Keratinocyte (primary cell): ENCODE measurements around the gene HDLBP. TPM values are rescaled to one million over a fixed set of nuclear protein-coding genes. Genes with fewer than 3 reads are reported as not detected.

Experiments
- DNase-seq: peaks from one replicate; pipeline ENCODE4 v3.0.0-alpha.2; 2011; ENCODE audit warnings: low read depth, missing footprints, low spot score
- FAIRE-seq: peaks from 2 replicates; lab custom pipeline; 2011; peaks lifted over from hg19 to GRCh38; lab: Jason Lieb, UNC
- H2AFZ ChIP-seq: 2 replicates; pipeline ENCODE4 v1.6.0; 2012; ENCODE audit warnings: low read length, control low read depth, inconsistent platforms; ENCODE audit not compliant: control insufficient read depth
- H3K27ac ChIP-seq: 2 replicates; pipeline ENCODE4 v1.5.1; 2011; ENCODE audit warnings: low read length; ENCODE audit not compliant: control insufficient read depth, insufficient read depth
- H3K27me3 ChIP-seq: 3 replicates; pipeline ENCODE4 v1.6.0; 2011; ENCODE audit warnings: low read length; ENCODE audit not compliant: control insufficient read depth, insufficient read depth; ENCODE audit errors: extremely low read depth
- H3K36me3 ChIP-seq, 2 experiments: 2 replicates in 1 of 2; 3 replicates in 1 of 2; pipeline ENCODE4 v1.5.1; 2011; ENCODE audit warnings: low read length in 2 of 2, mild to moderate bottlenecking in 1 of 2; ENCODE audit not compliant: control insufficient read depth in 2 of 2, insufficient read depth in 2 of 2; ENCODE audit errors: extremely low read depth in 1 of 2
- H3K4me1 ChIP-seq: 3 replicates; pipeline ENCODE4 v1.5.1; 2011; ENCODE audit warnings: low read length; ENCODE audit not compliant: control insufficient read depth, insufficient read depth; ENCODE audit errors: extremely low read depth
- H3K4me2 ChIP-seq: 3 replicates; pipeline ENCODE4 v1.6.0; 2011; ENCODE audit warnings: low read depth, low read length; ENCODE audit not compliant: control insufficient read depth, insufficient read depth; ENCODE audit errors: extremely low read depth
- H3K4me3 ChIP-seq, 3 experiments: fragments of 200-600 bp in 1 of 3; sonication (generic) in 1 of 3; 2 replicates in 2 of 3; 3 replicates in 1 of 3; pipeline ENCODE4 v1.5.1; 2011 to 2016; ENCODE audit warnings: low read length in 3 of 3, mild to moderate bottlenecking in 3 of 3, control low read depth in 2 of 3, inconsistent platforms in 1 of 3, low read depth in 1 of 3, mixed read lengths in 1 of 3, mixed run types in 1 of 3, moderate library complexity in 1 of 3; ENCODE audit not compliant: control insufficient read depth in 2 of 3, insufficient read depth in 2 of 3; ENCODE audit errors: extremely low read depth in 1 of 3
- H3K79me2 ChIP-seq: 2 replicates; pipeline ENCODE4 v1.6.0; 2012; ENCODE audit warnings: low read length; ENCODE audit not compliant: control insufficient read depth, insufficient read depth
- H3K9ac ChIP-seq: 3 replicates; pipeline ENCODE4 v1.6.0; 2011; ENCODE audit warnings: low read length; ENCODE audit not compliant: control insufficient read depth, insufficient read depth; ENCODE audit errors: extremely low read depth
- H3K9me1 ChIP-seq: 3 replicates; pipeline ENCODE4 v1.6.0; 2011; ENCODE audit warnings: low read length; ENCODE audit not compliant: control insufficient read depth, insufficient read depth; ENCODE audit errors: extremely low read depth
- H3K9me3 ChIP-seq: 2 replicates; pipeline ENCODE4 v1.5.1; 2012; ENCODE audit warnings: low read depth, low read length; ENCODE audit not compliant: control insufficient read depth
- H4K20me1 ChIP-seq: 3 replicates; pipeline ENCODE4 v1.6.0; 2011; ENCODE audit warnings: low read length; ENCODE audit not compliant: control insufficient read depth, insufficient read depth; ENCODE audit errors: extremely low read depth
- EZH2 ChIP-seq: IDR thresholded peaks from one replicate; pipeline ENCODE4 v1.6.1; 2012; ENCODE audit warnings: inconsistent platforms, mild to moderate bottlenecking, low read length, moderate library complexity
- dilution Hi-C: fragments of 300-500 bp; cut with MboI; formaldehyde crosslinking; loops from one replicate; pipeline ENCODE4 v1.7.0; 2020; ENCODE audit warnings: low sequenced_read_pairs; ENCODE audit not compliant: extremely low pct_ligation_motif_present
- polyA plus RNA-seq, 5 experiments: library from polyadenylated mRNA; depleted of rRNA in 3 of 5; stranded (reverse) in 3 of 5; stranded (forward) in 1 of 5; unstranded in 1 of 5; fragments of >200 nt; gene quantifications; 1 replicate in 1 of 5; 2 replicates in 3 of 5; 3 replicates in 1 of 5; pipeline versions ENCODE4 v1.2.1 to v1.2.3, GENCODE V29; 2011 to 2012; ENCODE audit warnings: missing spikeins in 2 of 5, low read depth in 1 of 5, low replicate concordance in 1 of 5
- TF ChIP-seq, protein P1 (sequence below), 3 experiments: IDR thresholded peaks in 1 of 3; conservative IDR thresholded peaks in 1 of 3; optimal IDR thresholded peaks in 1 of 3; 2 replicates in 2 of 3; 3 replicates in 1 of 3; pipeline versions ENCODE3 to v1.5.1; 2011; ENCODE audit warnings: low read length in 3 of 3, mild to moderate bottlenecking in 3 of 3, moderate library complexity in 2 of 3, control low read depth in 1 of 3, inconsistent platforms in 1 of 3; ENCODE audit not compliant: insufficient read depth in 2 of 3; ENCODE audit errors: extremely low read depth in 1 of 3

The HDLBP gene
- polyA plus RNA-seq, 1 donor (not counting 4 experiments of a cell fraction or from before 2014, with no cell fraction given) = 289 TPM

DNA sequence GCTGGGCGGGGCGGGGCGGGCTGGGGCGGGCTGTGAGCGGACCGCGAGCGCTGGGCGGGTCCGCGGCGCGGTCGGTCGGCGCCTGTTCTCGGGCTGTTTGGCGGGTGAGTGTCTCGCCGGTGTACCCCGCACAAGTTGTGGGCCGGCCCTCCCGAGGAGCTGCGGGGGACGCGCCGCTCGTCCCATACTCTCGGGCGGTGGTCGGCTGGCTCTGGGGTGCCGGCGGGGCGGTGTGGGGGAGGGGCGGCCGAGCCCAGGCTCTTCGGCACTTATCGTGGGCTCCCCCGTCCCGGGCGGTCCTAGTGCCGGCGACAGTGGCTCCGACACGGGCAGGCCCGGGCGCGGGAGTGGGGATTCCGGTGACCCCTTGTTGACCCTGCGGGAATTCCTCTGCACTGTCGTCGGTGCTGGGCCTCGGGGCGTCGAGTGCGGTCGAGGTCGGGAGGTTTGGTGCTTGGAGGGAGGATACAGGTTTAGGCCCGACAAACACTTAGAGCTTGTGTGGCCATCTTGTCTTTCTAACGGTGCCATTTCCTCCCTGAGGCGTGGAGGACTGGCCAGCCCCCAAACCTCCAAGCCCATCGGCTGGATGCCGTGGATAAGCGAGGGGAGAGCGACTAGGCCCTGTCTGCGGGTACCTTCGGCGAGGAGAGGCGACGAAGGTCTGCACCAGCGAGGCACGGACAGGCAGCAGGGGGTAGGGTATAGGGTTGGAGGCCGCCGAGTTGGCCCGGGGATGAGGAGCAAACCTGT is 583 bp upstream of the HDLBP start, which contains the start of gene SEPTIN2:
SEPTIN2 (plus strand) TSS at position 47 of the 753 bp plus-strand sequence. CDS start 8,308 bp downstream, outside the sequence.
- DNase-seq (no peak), FAIRE-seq (no peak)
- Histone ChIP-seq H3K27me3 (no peaks in the 10 kb centered on the region), H3K36me3 (peaks cover 0 to 15% of the 10 kb centered on the region in 2 experiments), H3K9me1 (peaks cover 4% of the 10 kb centered on the region), H3K9ac (peak within 1 kb of the TSS; percentile 100), H3K4me3 (peak within 1 kb of the TSS; percentile 86 to 100 (median 89)), H3K9me3 (no peaks in the 10 kb centered on the region), H3K4me1 (peaks cover 56% of the 10 kb centered on the region), H3K27ac (peak within 1 kb of the TSS; percentile 100), H3K4me2 (peak within 1 kb of the TSS; percentile 99), H4K20me1 (peaks cover 21% of the 10 kb centered on the region), H3K79me2 (peaks cover 92% of the 10 kb centered on the region), H2AFZ (peak within 1 kb of the TSS; percentile 98)
- dilution Hi-C loops = no loop called here
- TF ChIP-seq, protein P1, sequence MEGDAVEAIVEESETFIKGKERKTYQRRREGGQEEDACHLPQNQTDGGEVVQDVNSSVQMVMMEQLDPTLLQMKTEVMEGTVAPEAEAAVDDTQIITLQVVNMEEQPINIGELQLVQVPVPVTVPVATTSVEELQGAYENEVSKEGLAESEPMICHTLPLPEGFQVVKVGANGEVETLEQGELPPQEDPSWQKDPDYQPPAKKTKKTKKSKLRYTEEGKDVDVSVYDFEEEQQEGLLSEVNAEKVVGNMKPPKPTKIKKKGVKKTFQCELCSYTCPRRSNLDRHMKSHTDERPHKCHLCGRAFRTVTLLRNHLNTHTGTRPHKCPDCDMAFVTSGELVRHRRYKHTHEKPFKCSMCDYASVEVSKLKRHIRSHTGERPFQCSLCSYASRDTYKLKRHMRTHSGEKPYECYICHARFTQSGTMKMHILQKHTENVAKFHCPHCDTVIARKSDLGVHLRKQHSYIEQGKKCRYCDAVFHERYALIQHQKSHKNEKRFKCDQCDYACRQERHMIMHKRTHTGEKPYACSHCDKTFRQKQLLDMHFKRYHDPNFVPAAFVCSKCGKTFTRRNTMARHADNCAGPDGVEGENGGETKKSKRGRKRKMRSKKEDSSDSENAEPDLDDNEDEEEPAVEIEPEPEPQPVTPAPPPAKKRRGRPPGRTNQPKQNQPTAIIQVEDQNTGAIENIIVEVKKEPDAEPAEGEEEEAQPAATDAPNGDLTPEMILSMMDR (optimal IDR thresholded peaks at IDR 0.05 in 1 of 3, IDR thresholded peaks at IDR 0.05 in 1 of 3, conservative IDR thresholded peaks at IDR 0.05 in 1 of 3; ENCODE audit: extremely low read depth in 1 of 3, insufficient read depth in 2 of 3, low read length in 3 of 3) = no peak
- no peak for TF ChIP-seq EZH2

DNA sequence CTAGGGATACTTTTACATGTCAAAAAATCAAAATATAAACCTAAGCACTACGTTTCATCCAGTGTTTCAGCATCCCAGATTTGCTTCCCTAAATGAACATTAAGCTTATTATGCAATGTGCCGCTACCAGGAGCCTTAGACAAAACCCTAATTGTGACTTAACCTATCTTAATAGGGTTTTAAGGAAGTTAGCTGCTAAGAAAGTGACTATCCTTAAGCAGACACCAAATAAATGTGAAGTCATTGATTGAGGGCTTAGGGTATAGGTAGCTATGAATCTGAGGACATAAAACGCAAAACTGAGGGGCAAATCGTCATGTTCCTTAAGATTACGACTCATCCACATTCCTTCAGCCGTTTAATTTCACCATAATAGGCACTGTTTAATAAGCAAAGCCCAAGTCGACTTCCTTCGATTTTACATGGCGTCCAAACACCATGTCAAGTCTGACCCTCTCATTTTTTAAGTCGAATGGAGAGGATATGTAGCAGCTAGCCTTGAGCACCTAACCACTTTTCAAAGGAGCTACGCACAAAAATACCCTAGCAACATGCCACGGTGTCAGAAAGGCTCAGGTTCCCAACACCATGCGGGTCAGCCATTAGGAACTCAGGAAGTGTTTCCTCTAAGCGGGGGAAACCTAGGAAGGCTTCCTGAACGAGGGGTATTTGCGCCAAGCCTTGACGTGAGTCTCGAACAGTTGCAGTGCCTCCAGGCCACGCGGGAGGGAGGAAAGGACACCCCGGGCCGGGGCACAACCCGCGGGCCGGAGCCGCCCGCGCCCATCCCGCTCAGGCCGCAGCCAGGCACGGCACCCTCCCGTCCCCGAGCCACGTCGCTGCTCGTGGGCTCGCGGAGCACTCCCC is 1.0 kb downstream of the HDLBP start:
- H3K4me3 ChIP-seq = peak overlapping the region; percentile 86 to 100 (median 89)
- H3K4me1 ChIP-seq = peaks cover 67% of the 10 kb centered on the region
- TF ChIP-seq EZH2 = no peak
- TF ChIP-seq, protein P1 (optimal IDR thresholded peaks at IDR 0.05 in 1 of 3, IDR thresholded peaks at IDR 0.05 in 1 of 3, conservative IDR thresholded peaks at IDR 0.05 in 1 of 3; ENCODE audit: extremely low read depth in 1 of 3, insufficient read depth in 2 of 3, low read length in 3 of 3) = no peak
- peaks cover 21% of the 10 kb centered on the region for H4K20me1 ChIP-seq
- H3K27me3 ChIP-seq = no peaks in the 10 kb centered on the region
- FAIRE-seq = no peak
- H2AFZ ChIP-seq = peak overlapping the region; percentile 64
- DNase-seq = no peak
- H3K9ac ChIP-seq = peak overlapping the region; percentile 100
- peaks cover 2% of the 10 kb centered on the region for H3K9me1 ChIP-seq
- no peaks in the 10 kb centered on the region for H3K9me3 ChIP-seq
- peak overlapping the region; percentile 100 for H3K27ac ChIP-seq
- H3K36me3 ChIP-seq = peaks cover 0 to 15% of the 10 kb centered on the region in 2 experiments
- peak overlapping the region; percentile 98 for H3K4me2 ChIP-seq
- H3K79me2 ChIP-seq = peaks cover 92% of the 10 kb centered on the region
- dilution Hi-C loops = no loop called here
